ENCODE results near the gene UNC5B. TPM values are rescaled to one million over a fixed set of nuclear protein-coding genes. Genes with fewer than 3 reads are reported as not detected.
A peak's percentile ranks its signal among the peaks of the same experiment; 100 is the strongest.
"Not testable (repeated sequence)": the region's sequence is repeated elsewhere in the genome, so short reads cannot be mapped to it uniquely, and the experiment has no call there.

The UNC5B gene
- total and polyA plus RNA-seq, 2 experiments from 2014 or later, result 12.7 to 15.5 TPM

GRCh38 chr10:71218651-71219050, 6.3 kb downstream of the UNC5B start:
- Histone ChIP-seq H4K20me1 (ENCODE audit: insufficient read depth, poor library complexity, severe bottlenecking) (peaks cover 11% of the 10 kb centered on the region), H3K27me3 (no peaks in the 10 kb centered on the region)

DNA sequence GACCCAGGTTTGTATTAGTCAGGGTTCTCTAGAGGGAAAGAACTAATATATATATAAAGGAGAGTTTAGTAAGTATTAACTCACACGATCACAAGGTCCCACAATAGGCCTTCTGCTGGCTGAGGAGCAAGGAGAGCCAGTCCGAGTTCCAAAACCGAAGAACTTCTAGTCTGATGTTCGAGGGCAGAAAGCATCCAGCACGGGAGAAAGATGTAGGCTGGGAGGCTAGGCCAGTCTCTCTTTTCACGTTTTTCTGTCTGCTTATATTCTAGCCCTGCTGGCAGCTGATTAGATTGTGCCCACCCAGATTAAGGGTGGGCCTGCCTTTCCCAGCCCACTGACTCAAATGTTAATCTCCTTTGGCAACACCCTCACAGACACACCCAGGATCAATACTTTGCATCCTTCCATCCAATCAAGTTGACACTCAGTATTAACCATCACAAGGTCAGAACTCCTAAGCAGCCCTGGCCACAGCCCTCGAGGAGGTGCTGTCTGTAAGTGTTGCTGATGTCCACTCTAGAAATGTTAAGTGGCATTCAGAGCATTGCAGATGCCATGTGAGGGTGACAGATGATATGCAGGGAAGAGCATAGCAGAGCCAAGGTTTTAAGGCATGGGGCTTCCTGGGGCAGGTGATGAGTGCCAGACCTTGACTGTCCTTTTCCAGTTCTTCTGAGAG, 7.0 kb downstream of the UNC5B start:
- peaks cover 69% of the 10 kb centered on the region for H3K79me2 ChIP-seq
- H4K20me1 ChIP-seq (ENCODE audit: insufficient read depth, poor library complexity, severe bottlenecking); H3K27me3 ChIP-seq; H3K36me3 ChIP-seq (replicated peaks; ENCODE audit: insufficient read depth, low read depth); H2AFZ ChIP-seq; DNase-seq (ENCODE audit: low spot score); H3K4me2 ChIP-seq; H3K9me3 ChIP-seq (ENCODE audit: low read depth); H3K27ac ChIP-seq; H3K9me2 ChIP-seq (replicated peaks; ENCODE audit: insufficient read depth); H3K4me3 ChIP-seq: not testable (repeated sequence)
- H3K4me1 ChIP-seq (ENCODE audit: insufficient read depth), result peaks cover 47% of the 10 kb centered on the region
- 79% methylated on average over 7 of the region's 7 CpGs for WGBS (ENCODE audit: low lambda C conversion rate, missing lambda C conversion rate)

More at GRCh38 chr10:71218651-71219050, 6.3 kb downstream of the UNC5B start:
- 73% methylated on average over 5 of the region's 5 CpGs for WGBS (ENCODE audit: low lambda C conversion rate, missing lambda C conversion rate)
- H3K9me3 ChIP-seq (ENCODE audit: low read depth), result no peaks in the 10 kb centered on the region
- H3K79me2 ChIP-seq, result peaks cover 76% of the 10 kb centered on the region
- TF ChIP-seq, protein P1, sequence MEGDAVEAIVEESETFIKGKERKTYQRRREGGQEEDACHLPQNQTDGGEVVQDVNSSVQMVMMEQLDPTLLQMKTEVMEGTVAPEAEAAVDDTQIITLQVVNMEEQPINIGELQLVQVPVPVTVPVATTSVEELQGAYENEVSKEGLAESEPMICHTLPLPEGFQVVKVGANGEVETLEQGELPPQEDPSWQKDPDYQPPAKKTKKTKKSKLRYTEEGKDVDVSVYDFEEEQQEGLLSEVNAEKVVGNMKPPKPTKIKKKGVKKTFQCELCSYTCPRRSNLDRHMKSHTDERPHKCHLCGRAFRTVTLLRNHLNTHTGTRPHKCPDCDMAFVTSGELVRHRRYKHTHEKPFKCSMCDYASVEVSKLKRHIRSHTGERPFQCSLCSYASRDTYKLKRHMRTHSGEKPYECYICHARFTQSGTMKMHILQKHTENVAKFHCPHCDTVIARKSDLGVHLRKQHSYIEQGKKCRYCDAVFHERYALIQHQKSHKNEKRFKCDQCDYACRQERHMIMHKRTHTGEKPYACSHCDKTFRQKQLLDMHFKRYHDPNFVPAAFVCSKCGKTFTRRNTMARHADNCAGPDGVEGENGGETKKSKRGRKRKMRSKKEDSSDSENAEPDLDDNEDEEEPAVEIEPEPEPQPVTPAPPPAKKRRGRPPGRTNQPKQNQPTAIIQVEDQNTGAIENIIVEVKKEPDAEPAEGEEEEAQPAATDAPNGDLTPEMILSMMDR (IDR thresholded peaks at IDR 0.05; ENCODE audit: poor library complexity), result no peak
- no peak for TF ChIP-seq EZH2phosphoT487 (IDR thresholded peaks at IDR 0.05; ENCODE audit: low read depth, severe bottlenecking, unreplicated experiment)
- no peak for TF ChIP-seq EZH2 (IDR thresholded peaks at IDR 0.05; ENCODE audit: borderline replicate concordance)
- peak overlapping the region; percentile 96 for H3K4me2 ChIP-seq
- DNase-seq (ENCODE audit: low spot score), result no peak
- H3K27ac ChIP-seq, result no peak overlapping the region
- H3K36me3 ChIP-seq (replicated peaks; ENCODE audit: insufficient read depth, low read depth), result no peaks in the 10 kb centered on the region
- no peak overlapping the region for H3K4me3 ChIP-seq
- no peaks in the 10 kb centered on the region for H3K9me2 ChIP-seq (replicated peaks; ENCODE audit: insufficient read depth)
- H3K4me1 ChIP-seq (ENCODE audit: insufficient read depth), result peaks cover 51% of the 10 kb centered on the region
- no peak overlapping the region for H2AFZ ChIP-seq

- Histone ChIP-seq H3K9me2 (replicated peaks; ENCODE audit: insufficient read depth) (no peaks in the 10 kb centered on the region), H3K4me3 (no peak overlapping the region), H3K4me1 (ENCODE audit: insufficient read depth) (peaks cover 46% of the 10 kb centered on the region), H3K79me2 (peaks cover 64% of the 10 kb centered on the region), H2AFZ (no peak overlapping the region), H3K27ac (no peak overlapping the region), H3K9me3 (ENCODE audit: low read depth) (no peaks in the 10 kb centered on the region), H3K27me3 (no peaks in the 10 kb centered on the region), H4K20me1 (ENCODE audit: insufficient read depth, poor library complexity, severe bottlenecking) (peaks cover 6% of the 10 kb centered on the region), H3K4me2 (peak overlapping the region; percentile 32), H3K36me3 (replicated peaks; ENCODE audit: insufficient read depth, low read depth) (no peaks in the 10 kb centered on the region)
- WGBS (ENCODE audit: low lambda C conversion rate, missing lambda C conversion rate), result 84% methylated on average over 8 of the region's 8 CpGs
- DNase-seq (ENCODE audit: low spot score), result no peak
- TF ChIP-seq EZH2phosphoT487 (IDR thresholded peaks at IDR 0.05; ENCODE audit: low read depth, severe bottlenecking, unreplicated experiment) (no peak), EZH2 (IDR thresholded peaks at IDR 0.05; ENCODE audit: borderline replicate concordance) (no peak)
- TF ChIP-seq, protein P1 (IDR thresholded peaks at IDR 0.05; ENCODE audit: poor library complexity), result no peak
Measured at GRCh38 chr10:71219918-71220688, 7.7 kb downstream of the UNC5B start.
